ENCODE data around the gene TNIP2. TPM values are rescaled to one million over a fixed set of nuclear protein-coding genes. Genes with fewer than 3 reads are reported as not detected.
A peak's percentile ranks its signal among the peaks of the same experiment; 100 is the strongest.
"Not testable (repeated sequence)": the region's sequence is repeated elsewhere in the genome, so short reads cannot be mapped to it uniquely, and the experiment has no call there.

TNIP2 gene
- total RNA-seq, 2 donors from 2014 or later: 72.3 to 85.8 TPM

DNA sequence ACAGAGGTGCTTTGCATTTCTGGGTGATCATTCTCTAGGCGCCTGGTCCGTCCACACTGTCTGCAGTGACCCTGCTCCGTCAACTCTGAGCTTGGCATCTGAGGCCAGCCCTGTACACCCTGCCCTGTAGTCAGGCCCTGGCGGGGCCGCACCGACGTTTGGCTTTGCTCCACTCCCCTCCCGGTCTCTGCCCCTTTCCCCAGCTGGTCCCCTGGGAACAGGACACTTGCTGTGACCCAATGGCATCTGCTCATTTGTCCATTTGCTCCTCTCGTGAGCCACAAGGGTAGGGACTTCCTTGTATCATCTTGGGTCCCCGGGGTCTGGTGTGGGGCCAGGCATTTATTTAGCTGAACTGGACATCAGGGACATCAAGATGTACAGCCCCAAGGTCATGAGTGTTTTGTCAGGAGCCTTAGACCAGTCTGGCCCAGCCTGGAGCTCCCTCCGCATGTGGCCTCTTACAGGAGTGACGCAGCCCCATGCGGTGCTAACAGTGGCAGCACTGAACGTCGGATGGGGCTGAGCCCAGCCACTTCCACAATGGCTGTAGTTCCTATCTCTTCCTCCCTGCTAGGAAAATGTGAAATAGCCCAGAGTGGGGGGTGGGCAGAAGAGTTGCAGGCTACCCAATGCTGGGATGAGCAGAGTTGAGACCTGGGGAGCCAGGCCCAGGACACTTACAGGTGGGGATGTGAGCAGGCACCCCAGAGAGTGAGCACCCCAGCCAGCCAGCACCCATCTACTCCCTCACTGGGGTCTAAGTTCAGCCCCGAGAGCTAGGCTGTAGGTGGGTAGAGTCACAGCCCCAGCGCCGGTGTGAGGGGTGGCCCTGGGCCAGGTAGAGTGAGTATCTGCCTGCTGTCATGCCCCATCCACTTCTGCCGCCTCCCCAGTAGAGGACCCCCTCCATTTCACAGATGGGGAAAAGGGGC is 34.7 kb upstream of the TNIP2 start:
- Mint-ChIP-seq H3K27ac (no peak overlapping the region), H3K4me3 (no peak overlapping the region), H3K36me3 (ENCODE audit: insufficient read depth in 2 of 2) (no peaks in the 10 kb centered on the region), H3K9me3 (no peaks in the 10 kb centered on the region), H3K27me3 (ENCODE audit: low read depth) (no peaks in the 10 kb centered on the region), H3K4me1 (ENCODE audit: low read depth) (peaks cover 56% of the 10 kb centered on the region)
- no peak for ATAC-seq (replicated peaks in 1 of 2)
- no peak for DNase-seq

DNA sequence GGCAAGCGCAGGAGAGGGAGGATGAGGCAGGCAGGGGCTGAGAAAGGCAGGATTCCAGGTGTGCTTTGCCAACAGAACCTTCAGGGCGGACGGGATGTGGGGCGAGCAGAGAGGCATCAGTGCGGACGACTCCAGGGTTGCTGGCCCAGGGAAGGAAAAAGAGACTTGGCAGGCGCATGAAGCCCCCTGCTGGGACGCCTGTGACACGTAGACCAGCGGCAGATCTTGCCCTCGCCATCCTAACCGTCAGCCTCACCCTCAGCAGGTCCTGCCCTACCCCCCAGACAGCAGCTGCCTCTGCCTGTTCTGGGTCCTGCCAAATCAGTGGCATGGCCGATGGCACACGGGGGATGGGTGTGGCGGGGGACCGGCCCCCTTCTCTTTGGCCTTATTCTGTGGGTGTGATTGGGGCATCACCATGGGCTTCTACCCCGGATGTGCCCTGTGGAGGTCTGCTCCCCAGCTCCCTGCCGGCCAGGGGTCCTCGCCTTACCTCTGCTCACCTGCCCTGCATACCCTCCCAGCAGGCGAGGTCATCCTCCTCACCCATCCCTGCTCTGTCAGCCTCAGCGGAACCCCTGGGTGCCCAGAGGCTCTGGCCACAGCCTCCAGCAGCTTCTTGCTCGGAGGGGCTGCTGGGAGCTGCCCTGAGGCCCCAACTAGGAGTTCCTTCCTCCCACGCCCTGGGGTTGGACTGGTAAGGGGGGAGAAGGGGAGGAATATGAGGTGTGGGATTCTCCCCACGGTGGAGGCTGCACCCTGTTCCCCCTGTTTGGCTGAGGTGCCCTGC is 33.9 kb upstream of the TNIP2 start:
- H3K9me3 Mint-ChIP-seq: no peaks in the 10 kb centered on the region
- no peak for ATAC-seq (replicated peaks in 1 of 2)
- peaks cover 59% of the 10 kb centered on the region for H3K4me1 Mint-ChIP-seq (ENCODE audit: low read depth)
- no peaks in the 10 kb centered on the region for H3K36me3 Mint-ChIP-seq (ENCODE audit: insufficient read depth in 2 of 2)
- H3K27ac Mint-ChIP-seq: no peak overlapping the region
- DNase-seq: no peak
- H3K27me3 Mint-ChIP-seq (ENCODE audit: low read depth): no peaks in the 10 kb centered on the region
- H3K4me3 Mint-ChIP-seq: no peak overlapping the region

GRCh38 chr4:2789351-2789750 is 33.2 kb upstream of the TNIP2 start:
- Mint-ChIP-seq H3K36me3 (ENCODE audit: insufficient read depth in 2 of 2) (no peaks in the 10 kb centered on the region), H3K4me3 (no peak overlapping the region), H3K27ac (no peak overlapping the region), H3K9me3 (no peaks in the 10 kb centered on the region), H3K27me3 (ENCODE audit: low read depth) (no peaks in the 10 kb centered on the region), H3K4me1 (ENCODE audit: low read depth) (peaks cover 56% of the 10 kb centered on the region)
- ATAC-seq (replicated peaks in 1 of 2) (no peak), DNase-seq (no peak)

DNA sequence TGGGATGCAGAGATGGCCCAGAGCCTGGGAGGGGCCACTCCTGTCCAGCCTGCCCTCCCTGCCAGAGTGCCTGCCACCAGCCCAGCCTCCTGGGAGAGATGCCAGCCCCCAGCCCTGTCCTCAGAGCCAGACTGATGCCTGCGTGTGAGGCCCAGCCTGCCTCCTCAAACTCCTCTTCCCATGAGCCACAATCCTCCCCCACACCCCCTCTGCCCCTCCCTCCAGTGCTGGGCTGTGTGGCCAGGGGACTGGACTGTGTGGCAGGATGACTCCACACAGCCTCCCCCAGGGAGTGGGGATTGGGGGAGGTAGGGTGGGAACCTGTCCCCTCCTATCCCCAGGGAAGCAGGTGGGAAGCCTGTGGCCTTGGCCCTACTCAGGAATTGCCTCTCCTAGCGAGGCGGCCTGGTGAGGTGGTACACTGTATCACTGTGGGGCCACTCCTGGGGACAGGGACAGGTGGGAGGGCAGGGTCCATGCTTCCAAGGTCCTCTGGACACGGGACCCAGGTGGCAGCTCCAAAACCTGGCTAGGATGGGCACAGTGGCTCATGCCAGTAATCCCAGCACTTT is 32.5 kb upstream of the TNIP2 start:
- ATAC-seq (replicated peaks in 1 of 2) (no peak), DNase-seq (no peak)
- peaks cover 2% of the 10 kb centered on the region in 2 donors for H3K36me3 Mint-ChIP-seq (ENCODE audit: insufficient read depth in 2 of 2)
- no peak overlapping the region for H3K4me3 Mint-ChIP-seq
- peaks cover 2 to 6% of the 10 kb centered on the region in 2 donors for H3K9me3 Mint-ChIP-seq
- H3K27me3 Mint-ChIP-seq (ENCODE audit: low read depth): no peaks in the 10 kb centered on the region
- H3K27ac Mint-ChIP-seq: no peak overlapping the region
- peaks cover 57% of the 10 kb centered on the region for H3K4me1 Mint-ChIP-seq (ENCODE audit: low read depth)

GRCh38 chr4:2788101-2788500 is 32.0 kb upstream of the TNIP2 start:
- Mint-ChIP-seq H3K27me3 (ENCODE audit: low read depth) (no peaks in the 10 kb centered on the region), H3K9me3 (peaks cover 2 to 7% of the 10 kb centered on the region in 2 donors), H3K4me3 (no peak overlapping the region), H3K36me3 (ENCODE audit: insufficient read depth in 2 of 2) (peaks cover 4 to 5% of the 10 kb centered on the region in 2 donors), H3K4me1 (ENCODE audit: low read depth) (peaks cover 57% of the 10 kb centered on the region), H3K27ac (no peak overlapping the region)
- DNase-seq (no peak), ATAC-seq (replicated peaks in 1 of 2) (no peak)

- DNase-seq (peak; percentile 57 to 59), ATAC-seq (replicated peaks in 1 of 2) (peak; percentile 35 to 40)
- H3K27me3 Mint-ChIP-seq (ENCODE audit: low read depth): no peaks in the 10 kb centered on the region
- H3K4me1 Mint-ChIP-seq (ENCODE audit: low read depth): peaks cover 57% of the 10 kb centered on the region
- peak overlapping the region; percentile 91 for H3K27ac Mint-ChIP-seq
- peak overlapping the region; percentile 59 to 71 for H3K4me3 Mint-ChIP-seq
- peaks cover 2 to 12% of the 10 kb centered on the region in 2 donors for H3K9me3 Mint-ChIP-seq
- peaks cover 4 to 5% of the 10 kb centered on the region in 2 donors for H3K36me3 Mint-ChIP-seq (ENCODE audit: insufficient read depth in 2 of 2)
These were observed 31.3 kb upstream of the TNIP2 start for GRCh38 chr4:2787230-2788100.

- Mint-ChIP-seq H3K27ac (peak overlapping the region; percentile 93), H3K4me3 (peak overlapping the region; percentile 68 to 71)
- peak in 1 of 2 donors; percentile 1 for ATAC-seq (replicated peaks in 1 of 2)
These were observed 30.7 kb upstream of the TNIP2 start for GRCh38 chr4:2786794-2787229.

DNA sequence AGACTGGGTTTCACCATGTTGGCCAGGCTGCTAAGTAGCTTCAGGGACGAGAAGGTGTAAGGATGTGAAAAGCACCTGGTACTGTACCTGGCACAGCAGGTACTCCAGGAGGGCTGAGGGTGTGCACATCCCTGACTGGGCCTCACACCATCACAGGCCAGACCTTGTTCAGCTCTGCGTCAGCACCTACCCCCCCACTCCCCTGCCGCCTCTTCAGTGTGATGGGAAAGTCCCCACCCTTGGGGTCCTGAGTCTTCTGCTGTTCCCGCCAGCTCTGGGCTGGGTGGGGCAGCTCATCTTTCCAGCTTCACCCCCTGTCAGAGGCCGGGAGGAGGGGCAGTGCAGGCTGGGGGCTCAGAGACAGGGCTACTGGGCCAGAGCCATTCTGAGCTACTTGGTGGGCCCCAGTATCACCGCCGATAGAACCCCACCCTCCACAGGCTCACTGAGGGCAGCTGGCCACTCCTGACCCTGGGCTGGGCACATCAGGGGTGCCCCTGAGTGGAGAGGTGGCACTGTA is 30.1 kb upstream of the TNIP2 start:
- DNase-seq: peak; percentile 80 to 82
- ATAC-seq (replicated peaks in 1 of 2): peak; percentile 80 to 82
- peaks cover 57% of the 10 kb centered on the region for H3K4me1 Mint-ChIP-seq (ENCODE audit: low read depth)

More at GRCh38 chr4:2786794-2787229, 30.7 kb upstream of the TNIP2 start:
- peak in 1 of 2 donors; percentile 26 for DNase-seq
- Mint-ChIP-seq H3K4me1 (ENCODE audit: low read depth) (peaks cover 57% of the 10 kb centered on the region), H3K36me3 (ENCODE audit: insufficient read depth in 2 of 2) (peaks cover 4 to 5% of the 10 kb centered on the region in 2 donors), H3K9me3 (peaks cover 2 to 15% of the 10 kb centered on the region in 2 donors), H3K27me3 (ENCODE audit: low read depth) (no peaks in the 10 kb centered on the region)

DNA sequence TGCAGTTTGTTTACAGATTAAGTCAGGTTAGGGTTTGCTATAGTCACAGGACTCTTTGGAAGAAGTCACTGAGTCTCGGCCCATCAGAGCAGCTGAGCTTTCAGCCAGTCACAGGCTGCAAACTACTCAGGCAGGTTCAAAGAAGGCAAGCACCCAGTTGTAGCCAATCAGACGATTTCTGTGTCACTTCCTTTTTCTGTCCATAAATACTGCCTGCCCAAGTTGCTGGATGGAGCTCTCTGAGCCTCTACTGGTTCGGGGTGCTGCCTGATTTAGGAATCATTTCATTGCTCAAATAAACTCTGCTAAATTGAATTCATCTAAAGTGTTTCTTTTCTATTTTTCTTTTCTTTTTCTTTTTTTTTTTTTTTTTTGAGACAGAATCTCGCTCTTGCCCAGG is 29.5 kb upstream of the TNIP2 start:
- ATAC-seq (replicated peaks in 1 of 2) (peak; percentile 53 to 70), DNase-seq (peak; percentile 47 to 56)
- H3K27ac Mint-ChIP-seq: peak overlapping the region; percentile 93
- H3K4me1 Mint-ChIP-seq (ENCODE audit: low read depth): peaks cover 57% of the 10 kb centered on the region
- no peaks in the 10 kb centered on the region for H3K27me3 Mint-ChIP-seq (ENCODE audit: low read depth)
- peak overlapping the region; percentile 68 to 71 for H3K4me3 Mint-ChIP-seq
- H3K9me3 Mint-ChIP-seq: peaks cover 2 to 15% of the 10 kb centered on the region in 2 donors
- H3K36me3 Mint-ChIP-seq (ENCODE audit: insufficient read depth in 2 of 2): peaks cover 9 to 10% of the 10 kb centered on the region in 2 donors

More for the DNA sequence above, 30.1 kb upstream of the TNIP2 start:
- Mint-ChIP-seq H3K27me3 (ENCODE audit: low read depth) (no peaks in the 10 kb centered on the region), H3K36me3 (ENCODE audit: insufficient read depth in 2 of 2) (peaks cover 7 to 8% of the 10 kb centered on the region in 2 donors), H3K4me3 (peak overlapping the region; percentile 68 to 71), H3K27ac (peak overlapping the region; percentile 93), H3K9me3 (peaks cover 2 to 15% of the 10 kb centered on the region in 2 donors)

- no peaks in the 10 kb centered on the region for H3K27me3 Mint-ChIP-seq (ENCODE audit: low read depth)
- peak overlapping the region; percentile 52 for H3K27ac Mint-ChIP-seq
- peaks cover 9 to 10% of the 10 kb centered on the region in 2 donors for H3K36me3 Mint-ChIP-seq (ENCODE audit: insufficient read depth in 2 of 2)
- H3K4me1 Mint-ChIP-seq (ENCODE audit: low read depth): peaks cover 49% of the 10 kb centered on the region
- no peak for ATAC-seq (replicated peaks in 1 of 2)
- peaks cover 2 to 15% of the 10 kb centered on the region in 2 donors for H3K9me3 Mint-ChIP-seq
- H3K4me3 Mint-ChIP-seq: no peak overlapping the region
- DNase-seq: no peak
These were observed 27.7 kb upstream of the TNIP2 start for GRCh38 chr4:2783790-2784189.

DNA sequence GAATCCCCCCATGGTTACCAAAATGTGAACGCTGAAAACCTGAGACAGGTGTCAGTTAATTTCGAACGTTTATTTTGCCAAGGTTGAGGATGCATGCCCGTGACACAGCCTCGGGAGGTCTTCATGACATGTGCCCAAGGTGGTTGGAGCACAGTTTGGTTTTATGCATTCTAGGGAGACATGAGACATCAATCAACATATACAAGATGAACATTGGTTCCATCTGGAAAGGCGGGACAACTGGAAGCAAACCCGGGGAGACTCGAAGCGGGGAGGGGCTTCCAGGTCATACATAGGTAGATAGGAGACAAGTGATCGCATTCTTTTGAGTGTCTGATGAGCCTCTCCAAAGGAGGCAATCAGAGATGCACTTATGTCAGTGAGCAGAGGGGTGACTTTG is 25.8 kb upstream of the TNIP2 start:
- H3K36me3 Mint-ChIP-seq (ENCODE audit: insufficient read depth in 2 of 2): peaks cover 9 to 10% of the 10 kb centered on the region in 2 donors
- peaks cover 30% of the 10 kb centered on the region for H3K4me1 Mint-ChIP-seq (ENCODE audit: low read depth)
- ATAC-seq (replicated peaks in 1 of 2): no peak
- DNase-seq: no peak
- H3K4me3 Mint-ChIP-seq: no peak overlapping the region
- H3K27ac Mint-ChIP-seq: no peak overlapping the region
- peaks cover 2 to 15% of the 10 kb centered on the region in 2 donors for H3K9me3 Mint-ChIP-seq
- H3K27me3 Mint-ChIP-seq (ENCODE audit: low read depth): no peaks in the 10 kb centered on the region

GRCh38 chr4:2780643-2781042 is 24.5 kb upstream of the TNIP2 start:
- not testable (repeated sequence) for H3K27me3 Mint-ChIP-seq (ENCODE audit: low read depth); H3K36me3 Mint-ChIP-seq (ENCODE audit: insufficient read depth in 2 of 2); H3K27ac Mint-ChIP-seq; H3K4me3 Mint-ChIP-seq; ATAC-seq (replicated peaks in 1 of 2); DNase-seq
- H3K9me3 Mint-ChIP-seq: peaks cover 2 to 15% of the 10 kb centered on the region in 2 donors
- H3K4me1 Mint-ChIP-seq (ENCODE audit: low read depth): peaks cover 18% of the 10 kb centered on the region
